DOHH2 (cell line): ENCODE results near the gene LARGE1.
A peak's percentile ranks its signal among the peaks of the same experiment; 100 is the strongest.

ENCODE experiments used
- H3F3A ChIP-seq: fragments of 200-600 bp; sonication (generic), shearing (Covaris generic); 2 replicates; pipeline ENCODE4 v1.6.0; 2016; ENCODE audit warnings: antibody characterized with exemption, mild to moderate bottlenecking; ENCODE audit not compliant: control insufficient read depth, insufficient read depth
- H3K27ac ChIP-seq: fragments of 200-600 bp; sonication (generic); 2 replicates; pipeline ENCODE4 v1.5.1; 2014; ENCODE audit warnings: low read depth, mild to moderate bottlenecking, low read length, moderate library complexity
- H3K27me3 ChIP-seq: fragments of 200-600 bp; sonication (generic); 2 replicates; pipeline ENCODE4 v1.6.1; 2014; ENCODE audit warnings: mild to moderate bottlenecking, low read length, mixed read lengths; ENCODE audit not compliant: control insufficient read depth
- H3K36me3 ChIP-seq: fragments of 200-600 bp; sonication (generic); 2 replicates; pipeline ENCODE4 v1.6.1; 2014; ENCODE audit warnings: mild to moderate bottlenecking, low read length, moderate library complexity, mixed read lengths; ENCODE audit not compliant: control insufficient read depth
- H3K4me1 ChIP-seq: fragments of 200-600 bp; sonication (generic); 2 replicates; pipeline ENCODE4 v1.6.1; 2014; ENCODE audit warnings: mild to moderate bottlenecking, low read length, mixed read lengths; ENCODE audit not compliant: control insufficient read depth
- H3K4me2 ChIP-seq: fragments of 200-600 bp; sonication (generic); 2 replicates; pipeline ENCODE4 v1.6.0; 2014; ENCODE audit warnings: mild to moderate bottlenecking, low read length, moderate library complexity
- H3K4me3 ChIP-seq: fragments of 200-600 bp; sonication (generic); 2 replicates; pipeline ENCODE4 v1.5.1; 2014; ENCODE audit warnings: mild to moderate bottlenecking, low read length, mixed read lengths
- H3K79me2 ChIP-seq: fragments of 200-600 bp; sonication (generic); 2 replicates; pipeline ENCODE4 v1.6.1; 2014; ENCODE audit warnings: mild to moderate bottlenecking, low read length, mixed read lengths; ENCODE audit not compliant: control insufficient read depth
- H3K9me2 ChIP-seq: fragments of 200-600 bp; sonication (generic); replicated peaks from 2 replicates; pipeline ENCODE4 v1.6.1; 2014; ENCODE audit warnings: mild to moderate bottlenecking, low read length, mixed read lengths; ENCODE audit not compliant: control insufficient read depth
- H3K9me3 ChIP-seq: fragments of 200-600 bp; sonication (generic); 2 replicates; pipeline ENCODE4 v1.6.1; 2014; ENCODE audit warnings: antibody characterized with exemption, low read length, mixed read lengths; ENCODE audit not compliant: control insufficient read depth, insufficient read depth
- H4K20me1 ChIP-seq: fragments of 200-600 bp; sonication (generic); 2 replicates; pipeline ENCODE4 v1.6.0; 2014; ENCODE audit warnings: low read depth, mild to moderate bottlenecking, antibody characterized with exemption, low read length, moderate library complexity; ENCODE audit not compliant: control insufficient read depth, insufficient read depth
- CTCF ChIP-seq: fragments of 200-600 bp; sonication (generic); IDR thresholded peaks from one replicate; pipeline ENCODE4 v1.5.1; 2014; ENCODE audit warnings: antibody characterized with exemption, mild to moderate bottlenecking, low read depth, low read length; ENCODE audit not compliant: poor library complexity, severe bottlenecking
- EZH2phosphoT487 ChIP-seq: fragments of 200-600 bp; sonication (generic); IDR thresholded peaks from 2 replicates; pipeline ENCODE4 v1.6.1; 2017; ENCODE audit warnings: borderline replicate concordance, mild to moderate bottlenecking, antibody characterized with exemption, low read length, moderate library complexity, mixed read lengths

The LARGE1 gene

GRCh38 chr22:33240888-33241475 lies 679.3 kb downstream of the LARGE1 start:
- Histone ChIP-seq H3K9me3 (peaks cover 4% of the 10 kb centered on the region; the same call in 1 of the 2 replicates), H3K4me2 (peak overlapping the region; percentile 35), H3K4me1 (peaks cover 53% of the 10 kb centered on the region), H3K36me3 (no peaks in the 10 kb centered on the region), H4K20me1 (no peaks in the 10 kb centered on the region), H3K4me3 (no peak overlapping the region), H3K9me2 (no peaks in the 10 kb centered on the region), H3K27ac (no peak overlapping the region), H3K27me3 (no peaks in the 10 kb centered on the region), H3K79me2 (no peaks in the 10 kb centered on the region), H3F3A (no peaks in the 10 kb centered on the region)
- TF ChIP-seq EZH2phosphoT487: no peak
- TF ChIP-seq CTCF: no peak

GRCh38 chr22:33232071-33232470 lies 688.2 kb downstream of the LARGE1 start:
- Histone ChIP-seq H3K9me2 (no peaks in the 10 kb centered on the region), H4K20me1 (no peaks in the 10 kb centered on the region), H3K4me2 (no peak overlapping the region), H3K79me2 (no peaks in the 10 kb centered on the region), H3F3A (no peaks in the 10 kb centered on the region), H3K27ac (no peak overlapping the region), H3K36me3 (no peaks in the 10 kb centered on the region), H3K27me3 (no peaks in the 10 kb centered on the region), H3K4me3 (no peak overlapping the region), H3K4me1 (peaks cover 13% of the 10 kb centered on the region), H3K9me3 (peaks cover 34% of the 10 kb centered on the region)
- TF ChIP-seq EZH2phosphoT487 (no peak), CTCF (no peak)

GRCh38 chr22:33227791-33228190 lies 692.5 kb downstream of the LARGE1 start:
- Histone ChIP-seq H3K79me2 (no peaks in the 10 kb centered on the region), H3K4me1 (peaks cover 8% of the 10 kb centered on the region), H4K20me1 (no peaks in the 10 kb centered on the region), H3K27me3 (no peaks in the 10 kb centered on the region), H3F3A (no peaks in the 10 kb centered on the region), H3K9me2 (no peaks in the 10 kb centered on the region), H3K4me3 (no peak overlapping the region), H3K36me3 (no peaks in the 10 kb centered on the region), H3K9me3 (peaks cover 30% of the 10 kb centered on the region), H3K4me2 (no peak overlapping the region), H3K27ac (no peak overlapping the region)
- no peak for TF ChIP-seq CTCF
- no peak for TF ChIP-seq EZH2phosphoT487

- no peak overlapping the region for H3K27ac ChIP-seq
- no peaks in the 10 kb centered on the region for H3K9me2 ChIP-seq
- no peaks in the 10 kb centered on the region for H3K27me3 ChIP-seq
Observed at GRCh38 chr22:33224841-33225240, 695.4 kb downstream of the LARGE1 start.

More at GRCh38 chr22:33224841-33225240, 695.4 kb downstream of the LARGE1 start:
- no peak overlapping the region for H3K4me3 ChIP-seq
- no peaks in the 10 kb centered on the region for H3K79me2 ChIP-seq
- no peaks in the 10 kb centered on the region for H3F3A ChIP-seq
- H3K36me3 ChIP-seq: no peaks in the 10 kb centered on the region
- H3K4me2 ChIP-seq: no peak overlapping the region
- no peaks in the 10 kb centered on the region for H4K20me1 ChIP-seq
- peaks cover 8% of the 10 kb centered on the region for H3K4me1 ChIP-seq
- no peak for TF ChIP-seq CTCF
- TF ChIP-seq EZH2phosphoT487: no peak
- peaks cover 20% of the 10 kb centered on the region for H3K9me3 ChIP-seq
